CD4-positive, CD25-positive, alpha-beta regulatory T cell (primary cell): ENCODE results near the gene NTRK2. TPM values are rescaled to one million over a fixed set of nuclear protein-coding genes. Genes with fewer than 3 reads are reported as not detected.

Experiments
- ATAC-seq, 2 donors: fragments of 150-1000 bp; cut with Tn5 transposase; one replicate each; pipeline ENCODE4 v1.10.0; 2021; ENCODE audit warnings: low read depth in 2 of 2, moderate number of reproducible peaks in 2 of 2, moderate library complexity in 1 of 2
- DNase-seq, 3 donors: peaks; one replicate each; pipeline versions ENCODE4 v3.0.0 to v3.0.0-alpha.2; 2012 to 2022; ENCODE audit warnings: mixed read lengths in 1 of 3
- H3K27ac ChIP-seq: one replicate; pipeline ENCODE4 v1.7.0; 2013; ENCODE audit warnings: mild to moderate bottlenecking, low read length; ENCODE audit not compliant: insufficient read depth, poor library complexity, severe bottlenecking
- H3K27me3 ChIP-seq: one replicate; pipeline ENCODE4 v1.7.0; 2013; ENCODE audit warnings: low read length; ENCODE audit not compliant: control insufficient read depth, insufficient read depth
- H3K36me3 ChIP-seq: one replicate; pipeline ENCODE4 v1.7.0; 2013; ENCODE audit warnings: mild to moderate bottlenecking, low read length, moderate library complexity; ENCODE audit not compliant: control insufficient read depth, insufficient read depth
- H3K4me1 ChIP-seq: 2 replicates; pipeline ENCODE4 v1.7.0; 2013; ENCODE audit warnings: mild to moderate bottlenecking, low read length; ENCODE audit not compliant: insufficient read depth, control insufficient read depth, poor library complexity, severe bottlenecking
- H3K4me3 ChIP-seq: one replicate; pipeline ENCODE4 v1.7.0; 2013; ENCODE audit warnings: low read depth, mild to moderate bottlenecking, low read length, moderate library complexity
- H3K9me3 ChIP-seq, 2 experiments: 1 replicate in 1 of 2; 2 replicates in 1 of 2; pipeline ENCODE4 v1.7.0; 2013; ENCODE audit warnings: low read length in 2 of 2, mild to moderate bottlenecking in 1 of 2, moderate library complexity in 1 of 2; ENCODE audit not compliant: control insufficient read depth in 2 of 2
- H3K27ac Mint-ChIP-seq, 3 donors: one replicate each; pipeline ENCODE4 v1.8.0; 2020 to 2022; ENCODE audit warnings: mild to moderate bottlenecking in 3 of 3, mixed read lengths in 3 of 3, moderate library complexity in 2 of 3
- H3K27me3 Mint-ChIP-seq: one replicate; pipeline ENCODE4 v1.8.0; 2022; ENCODE audit warnings: mild to moderate bottlenecking, mixed read lengths
- H3K36me3 Mint-ChIP-seq: one replicate; pipeline ENCODE4 v1.8.0; 2020; ENCODE audit warnings: mixed read lengths
- H3K4me1 Mint-ChIP-seq, 4 donors: one replicate each; pipeline ENCODE4 v1.8.0; 2020 to 2022; ENCODE audit warnings: mixed read lengths in 4 of 4, mild to moderate bottlenecking in 1 of 4
- H3K4me3 Mint-ChIP-seq, 4 donors: one replicate each; pipeline ENCODE4 v1.8.0; 2020 to 2022; ENCODE audit warnings: mild to moderate bottlenecking in 4 of 4, mixed read lengths in 4 of 4, moderate library complexity in 3 of 4
- H3K9me3 Mint-ChIP-seq, 7 donors: one replicate each; pipeline ENCODE4 v1.8.0; 2020 to 2022; ENCODE audit warnings: mixed read lengths in 7 of 7, mild to moderate bottlenecking in 3 of 7, moderate library complexity in 2 of 7
- polyA plus RNA-seq, 4 donors: library from polyadenylated mRNA; unstranded; fragments of 300-500 nt; fragmentation: Illumina TruSeq; gene quantifications; one replicate each; pipeline ENCODE4 v1.2.3, GENCODE V29; 2021
- total RNA-seq: library from RNA; stranded (reverse); gene quantifications from one replicate; pipeline ENCODE4 v1.2.3, GENCODE V29; 2022

NTRK2 gene
- total and polyA plus RNA-seq, 5 donors from 2014 or later: 0.02 to 0.12 TPM; not detected in 3

GRCh38 chr9:84867186-84867585, 197.7 kb downstream of the NTRK2 start:
- H3K4me1 Mint-ChIP-seq: no peaks in the 10 kb centered on the region
- no peak overlapping the region for H3K4me3 Mint-ChIP-seq
- H3K27me3 Mint-ChIP-seq: no peaks in the 10 kb centered on the region
- Histone ChIP-seq H3K36me3 (no peaks in the 10 kb centered on the region), H3K27ac (no peak overlapping the region), H3K4me3 (no peak overlapping the region), H3K4me1 (no peaks in the 10 kb centered on the region), H3K27me3 (no peaks in the 10 kb centered on the region), H3K9me3 (no peaks in the 10 kb centered on the region)
- no peak overlapping the region for H3K27ac Mint-ChIP-seq
- H3K9me3 Mint-ChIP-seq: peaks cover 0 to 11% (median 3%) of the 10 kb centered on the region in 7 donors
- no peaks in the 10 kb centered on the region for H3K36me3 Mint-ChIP-seq
- no peak for ATAC-seq
- no peak for DNase-seq

- Mint-ChIP-seq H3K27ac (no peak overlapping the region), H3K9me3 (peaks cover 0 to 11% (median 2%) of the 10 kb centered on the region in 7 donors), H3K4me1 (no peaks in the 10 kb centered on the region), H3K36me3 (no peaks in the 10 kb centered on the region), H3K4me3 (no peak overlapping the region), H3K27me3 (no peaks in the 10 kb centered on the region)
- no peaks in the 10 kb centered on the region for H3K9me3 ChIP-seq
- H3K4me3 ChIP-seq: no peak overlapping the region
- no peaks in the 10 kb centered on the region for H3K36me3 ChIP-seq
- no peaks in the 10 kb centered on the region for H3K4me1 ChIP-seq
- ATAC-seq (no peak), DNase-seq (no peak)
- H3K27me3 ChIP-seq: no peaks in the 10 kb centered on the region
- H3K27ac ChIP-seq: no peak overlapping the region
Measured at GRCh38 chr9:84869091-84869490, 199.6 kb downstream of the NTRK2 start.

- no peaks in the 10 kb centered on the region for H3K36me3 ChIP-seq
- no peaks in the 10 kb centered on the region for H3K4me1 ChIP-seq
- no peak overlapping the region for H3K27ac Mint-ChIP-seq
- DNase-seq (no peak), ATAC-seq (no peak)
- no peak overlapping the region for H3K4me3 ChIP-seq
- peaks cover 0 to 3% (median 0%) of the 10 kb centered on the region in 7 donors for H3K9me3 Mint-ChIP-seq
- H3K27me3 Mint-ChIP-seq: no peaks in the 10 kb centered on the region
- no peaks in the 10 kb centered on the region for H3K27me3 ChIP-seq
- H3K9me3 ChIP-seq: no peaks in the 10 kb centered on the region
- H3K4me1 Mint-ChIP-seq: no peaks in the 10 kb centered on the region
- no peak overlapping the region for H3K27ac ChIP-seq
- no peak overlapping the region for H3K4me3 Mint-ChIP-seq
- no peaks in the 10 kb centered on the region for H3K36me3 Mint-ChIP-seq
Measured at GRCh38 chr9:84871983-84872382, 202.5 kb downstream of the NTRK2 start.

GRCh38 chr9:84874022-84874421, 204.5 kb downstream of the NTRK2 start:
- no peak overlapping the region for H3K4me3 ChIP-seq
- H3K36me3 ChIP-seq: no peaks in the 10 kb centered on the region
- no peaks in the 10 kb centered on the region for H3K4me1 ChIP-seq
- H3K27ac ChIP-seq: no peak overlapping the region
- Mint-ChIP-seq H3K4me3 (no peak overlapping the region), H3K27me3 (no peaks in the 10 kb centered on the region), H3K9me3 (peaks cover 0 to 1% (median 0%) of the 10 kb centered on the region in 7 donors), H3K27ac (no peak overlapping the region), H3K4me1 (no peaks in the 10 kb centered on the region), H3K36me3 (no peaks in the 10 kb centered on the region)
- DNase-seq: no peak
- H3K27me3 ChIP-seq: no peaks in the 10 kb centered on the region
- ATAC-seq: no peak
- no peaks in the 10 kb centered on the region for H3K9me3 ChIP-seq

GRCh38 chr9:84874596-84874995, 205.1 kb downstream of the NTRK2 start:
- H3K9me3 ChIP-seq: no peaks in the 10 kb centered on the region
- H3K4me3 ChIP-seq: no peak overlapping the region
- no peaks in the 10 kb centered on the region for H3K27me3 ChIP-seq
- no peak overlapping the region for H3K27ac ChIP-seq
- peaks cover 0 to 1% (median 0%) of the 10 kb centered on the region in 7 donors for H3K9me3 Mint-ChIP-seq
- no peak overlapping the region for H3K27ac Mint-ChIP-seq
- H3K4me3 Mint-ChIP-seq: peak overlapping the region in 1 of 4 donors; percentile 48
- DNase-seq (no peak), ATAC-seq (no peak)
- no peaks in the 10 kb centered on the region for H3K27me3 Mint-ChIP-seq
- no peaks in the 10 kb centered on the region for H3K4me1 Mint-ChIP-seq
- H3K4me1 ChIP-seq: no peaks in the 10 kb centered on the region
- H3K36me3 Mint-ChIP-seq: no peaks in the 10 kb centered on the region
- no peaks in the 10 kb centered on the region for H3K36me3 ChIP-seq

- Histone ChIP-seq H3K27me3 (no peaks in the 10 kb centered on the region), H3K4me1 (no peaks in the 10 kb centered on the region), H3K27ac (no peak overlapping the region), H3K9me3 (no peaks in the 10 kb centered on the region), H3K4me3 (no peak overlapping the region), H3K36me3 (no peaks in the 10 kb centered on the region)
- Mint-ChIP-seq H3K4me3 (no peak overlapping the region), H3K9me3 (peaks cover 0 to 1% (median 0%) of the 10 kb centered on the region in 7 donors), H3K4me1 (no peaks in the 10 kb centered on the region), H3K27me3 (no peaks in the 10 kb centered on the region), H3K36me3 (no peaks in the 10 kb centered on the region), H3K27ac (no peak overlapping the region)
- no peak for DNase-seq
- no peak for ATAC-seq
Measured at GRCh38 chr9:84875193-84875592, 205.7 kb downstream of the NTRK2 start.

- Histone ChIP-seq H3K4me3 (no peak overlapping the region), H3K9me3 (no peaks in the 10 kb centered on the region), H3K36me3 (no peaks in the 10 kb centered on the region), H3K27ac (no peak overlapping the region), H3K27me3 (no peaks in the 10 kb centered on the region), H3K4me1 (no peaks in the 10 kb centered on the region)
- Mint-ChIP-seq H3K36me3 (no peaks in the 10 kb centered on the region), H3K4me1 (no peaks in the 10 kb centered on the region), H3K27me3 (no peaks in the 10 kb centered on the region), H3K4me3 (no peak overlapping the region), H3K27ac (no peak overlapping the region), H3K9me3 (peaks cover 0 to 4% (median 0%) of the 10 kb centered on the region in 7 donors)
- no peak for ATAC-seq
- DNase-seq: no peak
Measured at GRCh38 chr9:84879631-84880030, 210.1 kb downstream of the NTRK2 start.

GRCh38 chr9:84880835-84881234, 211.3 kb downstream of the NTRK2 start:
- no peaks in the 10 kb centered on the region for H3K4me1 ChIP-seq
- H3K9me3 Mint-ChIP-seq: peaks cover 0 to 4% (median 0%) of the 10 kb centered on the region in 7 donors
- no peak overlapping the region for H3K4me3 Mint-ChIP-seq
- H3K9me3 ChIP-seq: no peaks in the 10 kb centered on the region
- no peaks in the 10 kb centered on the region for H3K36me3 ChIP-seq
- H3K27me3 ChIP-seq: no peaks in the 10 kb centered on the region
- H3K27ac Mint-ChIP-seq: no peak overlapping the region
- no peak overlapping the region for H3K4me3 ChIP-seq
- H3K4me1 Mint-ChIP-seq: no peaks in the 10 kb centered on the region
- DNase-seq (no peak), ATAC-seq (no peak)
- no peaks in the 10 kb centered on the region for H3K36me3 Mint-ChIP-seq
- H3K27me3 Mint-ChIP-seq: no peaks in the 10 kb centered on the region
- no peak overlapping the region for H3K27ac ChIP-seq
